ENCODE measurements around the gene GRID1.

DNA sequence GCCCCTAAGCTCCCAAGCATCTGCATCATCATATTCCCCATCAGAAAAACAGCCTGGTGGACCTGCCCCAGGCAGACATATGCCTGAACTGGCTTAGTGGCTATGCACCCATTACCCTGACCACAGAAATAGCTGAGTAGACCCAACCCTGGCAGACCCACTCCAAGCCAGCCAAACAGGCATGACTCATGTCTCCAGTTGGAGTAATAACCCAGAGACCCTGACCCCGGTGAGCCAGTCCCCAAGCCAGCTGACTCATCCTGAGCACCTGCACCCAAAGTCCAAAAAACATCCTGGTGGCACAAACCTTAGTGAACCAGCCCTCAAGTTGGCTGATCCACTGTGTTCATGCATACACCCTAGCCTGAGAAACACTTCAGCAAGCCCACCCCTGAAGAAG lies 555.9 kb downstream of the GRID1 start:
- TF ChIP-seq, protein P1, sequence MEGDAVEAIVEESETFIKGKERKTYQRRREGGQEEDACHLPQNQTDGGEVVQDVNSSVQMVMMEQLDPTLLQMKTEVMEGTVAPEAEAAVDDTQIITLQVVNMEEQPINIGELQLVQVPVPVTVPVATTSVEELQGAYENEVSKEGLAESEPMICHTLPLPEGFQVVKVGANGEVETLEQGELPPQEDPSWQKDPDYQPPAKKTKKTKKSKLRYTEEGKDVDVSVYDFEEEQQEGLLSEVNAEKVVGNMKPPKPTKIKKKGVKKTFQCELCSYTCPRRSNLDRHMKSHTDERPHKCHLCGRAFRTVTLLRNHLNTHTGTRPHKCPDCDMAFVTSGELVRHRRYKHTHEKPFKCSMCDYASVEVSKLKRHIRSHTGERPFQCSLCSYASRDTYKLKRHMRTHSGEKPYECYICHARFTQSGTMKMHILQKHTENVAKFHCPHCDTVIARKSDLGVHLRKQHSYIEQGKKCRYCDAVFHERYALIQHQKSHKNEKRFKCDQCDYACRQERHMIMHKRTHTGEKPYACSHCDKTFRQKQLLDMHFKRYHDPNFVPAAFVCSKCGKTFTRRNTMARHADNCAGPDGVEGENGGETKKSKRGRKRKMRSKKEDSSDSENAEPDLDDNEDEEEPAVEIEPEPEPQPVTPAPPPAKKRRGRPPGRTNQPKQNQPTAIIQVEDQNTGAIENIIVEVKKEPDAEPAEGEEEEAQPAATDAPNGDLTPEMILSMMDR (conservative IDR thresholded peaks at IDR 0.05): no peak
- TF ChIP-seq EZH2 (IDR thresholded peaks at IDR 0.05; ENCODE audit: low read depth): no peak
